NCI-H774 (cell line): Measurements from ENCODE around the gene SERINC1.

Experiments
- DNase-seq: peaks from one replicate; lab custom pipeline; 2025; lab: John Stamatoyannopoulos, UW

Gene SERINC1

DNA sequence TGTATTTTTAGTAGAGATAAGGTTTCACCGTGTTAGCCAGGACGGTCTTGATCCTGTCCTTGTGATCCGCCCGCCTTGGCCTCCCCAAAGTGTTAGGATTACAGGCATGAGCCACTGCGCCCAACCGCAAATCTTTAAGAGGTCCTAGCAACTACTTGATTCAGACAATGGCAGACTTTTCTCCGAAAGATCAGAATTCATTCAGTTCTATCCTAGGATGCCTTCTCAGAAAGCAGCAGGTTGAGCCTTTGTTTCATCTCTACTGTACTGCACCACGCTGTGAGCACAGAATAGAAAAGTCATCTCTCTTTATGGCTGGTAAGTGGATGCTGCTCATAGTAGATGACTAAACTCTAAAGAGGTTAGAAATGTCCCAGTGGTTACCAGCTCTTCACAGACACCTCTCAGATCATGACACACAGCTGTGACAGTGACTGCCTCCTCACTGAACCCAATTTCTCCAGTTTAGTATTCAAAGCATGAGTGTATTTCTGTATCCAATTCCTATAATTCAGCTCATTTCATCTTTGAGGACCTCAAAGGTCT, 78.2 kb downstream of the SERINC1 start:
- DNase-seq, result no peak
